GM12873 (cell line): ENCODE data around the gene ZNF343.
A peak's percentile ranks its signal among the peaks of the same experiment; 100 is the strongest.

Experiments
- CTCF ChIP-seq: IDR thresholded peaks from 2 replicates; pipeline ENCODE4 v1.5.1; 2012; ENCODE audit warnings: low read depth, mild to moderate bottlenecking, moderate library complexity, low read length, control low read depth; ENCODE audit not compliant: insufficient read depth; ENCODE audit errors: missing control alignments

ZNF343 gene

GRCh38 chr20:2527762-2528161, 19.0 kb upstream of the ZNF343 start:
- no peak for TF ChIP-seq CTCF

GRCh38 chr20:2524709-2525506, 16.2 kb upstream of the ZNF343 start:
- no peak for TF ChIP-seq CTCF

GRCh38 chr20:2523919-2524708, 15.4 kb upstream of the ZNF343 start:
- TF ChIP-seq CTCF: peak; percentile 91

- TF ChIP-seq CTCF: peak; percentile 90
Measured at GRCh38 chr20:2521369-2522305, 12.9 kb upstream of the ZNF343 start.

- no peak for TF ChIP-seq CTCF
Measured at GRCh38 chr20:2520617-2521016, 11.9 kb upstream of the ZNF343 start.

GRCh38 chr20:2519115-2519809, 10.5 kb upstream of the ZNF343 start:
- TF ChIP-seq CTCF: no peak
